GM10248 (cell line): Measurements from ENCODE around the gene TMEM19.
A peak's percentile ranks its signal among the peaks of the same experiment; 100 is the strongest.

Source experiments
- CTCF ChIA-PET: fragments of 300-600 bp; sonication (Branson Sonifier 250); formaldehyde crosslinking; extraction: SDS; loops from one replicate; lab custom pipeline; 2021; ENCODE audit warnings: antibody characterized with exemption; lab: Yijun Ruan, JAX
- POLR2A ChIA-PET: fragments of 350-650 bp; sonication (Branson Sonifier 250); formaldehyde crosslinking; extraction: SDS; loops from one replicate; lab custom pipeline; 2020; ENCODE audit warnings: antibody characterized with exemption; lab: Yijun Ruan, JAX
- DNase-seq: peaks from one replicate; pipeline ENCODE4 v3.0.0; 2012; ENCODE audit errors: extremely low spot score
- CTCF ChIP-seq: IDR thresholded peaks from 2 replicates; pipeline ENCODE4 v1.5.1; 2012; ENCODE audit warnings: mild to moderate bottlenecking, low read depth; ENCODE audit errors: extremely low read depth, missing control alignments, control extremely low read depth

The TMEM19 gene

GRCh38 chr12:71685914-71686657, at the start of gene TMEM19:
Gene TMEM19 (plus strand): TSS chr12:71686082. CDS start chr12:71686681, 599 bp downstream.
- ChIA-PET CTCF (interaction anchor here (0.9 to 4.4 kb wide), 20 partner anchors 9 to 177 kb away, joined by 3 to 31 read pairs (median 7); partner anchors contain the start of genes THAP2 and ZFC3H1), POLR2A (interaction anchor here (0.6 to 3.0 kb wide), 2 partner anchors 23 to 72 kb away, joined by 4 to 34 read pairs; partner anchors contain the start of genes THAP2 and ZFC3H1)
- DNase-seq, result peak; percentile 90
- TF ChIP-seq CTCF, result peak; percentile 58

GRCh38 chr12:71636704-71637115, 49.2 kb upstream of the TMEM19 start:
- peak; percentile 50 for DNase-seq
- ChIA-PET CTCF (interaction anchor here (0.7 to 4.9 kb wide), 31 partner anchors 10 to 1889 kb away, joined by 3 to 51 read pairs (median 5); partner anchors contain the start of genes THAP2, TMEM19 and ZFC3H1), POLR2A (no interaction called here)
- TF ChIP-seq CTCF, result peak; percentile 74

GRCh38 chr12:71638499-71638898, 47.4 kb upstream of the TMEM19 start:
- CTCF ChIA-PET, result interaction anchor here (1.0 to 4.9 kb wide), 9 partner anchors 9 to 223 kb away, joined by 3 to 51 read pairs (median 18); partner anchors contain the start of genes THAP2, TMEM19 and ZFC3H1
- POLR2A ChIA-PET, result no interaction called here
- no peak for DNase-seq
- no peak for TF ChIP-seq CTCF

GRCh38 chr12:71639341-71639760, 46.5 kb upstream of the TMEM19 start:
- ChIA-PET CTCF (interaction anchor here (0.8 to 3.6 kb wide), 4 partner anchors 15 to 108 kb away, joined by 3 to 51 read pairs (median 3); partner anchors contain the start of gene ZFC3H1), POLR2A (no interaction called here)
- no peak for DNase-seq
- peak; percentile 41 for TF ChIP-seq CTCF

GRCh38 chr12:71640316-71640715, 45.6 kb upstream of the TMEM19 start:
- CTCF ChIA-PET, result interaction anchor here (0.8 to 1.6 kb wide), 6 partner anchors 14 to 112 kb away, joined by 3 to 5 read pairs (median 3); partner anchors contain the start of gene ZFC3H1
- TF ChIP-seq CTCF, result no peak
- POLR2A ChIA-PET, result interaction anchor here (0.8 kb wide), 1 partner anchor 23 kb away, joined by 4 read pairs; no protein-coding TSS in a partner anchor
- DNase-seq, result no peak

GRCh38 chr12:71641390-71641789, 44.5 kb upstream of the TMEM19 start:
- no peak for DNase-seq
- CTCF ChIA-PET, result interaction anchor here (1.5 to 2.7 kb wide), 3 partner anchors 104 to 111 kb away, joined by 3 to 12 read pairs (median 5); no protein-coding TSS in a partner anchor

More at GRCh38 chr12:71641390-71641789, 44.5 kb upstream of the TMEM19 start:
- POLR2A ChIA-PET, result no interaction called here
- TF ChIP-seq CTCF, result no peak
